Measurements from ENCODE around the gene NMNAT1.

NMNAT1 gene

DNA sequence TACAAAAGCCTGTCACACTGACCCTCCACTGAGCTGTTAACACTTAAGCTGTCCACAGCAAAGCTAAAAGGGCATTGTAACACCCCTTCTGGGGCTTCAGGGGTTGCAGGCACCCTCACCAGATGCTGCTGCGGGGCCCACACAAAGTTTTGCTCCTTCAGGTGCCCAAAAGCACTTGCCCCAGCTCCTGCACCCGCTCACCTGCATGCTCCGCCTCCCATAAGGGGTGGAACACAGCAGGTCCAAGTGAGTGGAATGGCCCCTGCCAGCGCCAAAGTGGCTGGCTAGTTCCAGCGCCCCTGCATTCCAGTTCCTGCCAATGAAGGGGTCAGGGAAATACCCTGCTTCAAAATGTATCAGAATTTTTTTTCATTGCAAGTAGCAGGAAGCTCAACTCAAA lies 46.5 kb downstream of the NMNAT1 start:
- Histone ChIP-seq H3K4me3 (no peak overlapping the region), H3K4me1 (peaks cover 0 to 3% (median 0%) of the 10 kb centered on the region in 4 donors), H3K36me3 (peaks cover 0 to 3% (median 0%) of the 10 kb centered on the region in 3 donors), H3K9me3 (no peaks in the 10 kb centered on the region), H3K27me3 (no peaks in the 10 kb centered on the region), H3K27ac (no peak overlapping the region)
- intact Hi-C loops (cut with DNase I; ENCODE audit: low total_unique reads), result no loop called here
- no peak for TF ChIP-seq CTCF (IDR thresholded peaks at IDR 0.05)
- no peak for DNase-seq

DNA sequence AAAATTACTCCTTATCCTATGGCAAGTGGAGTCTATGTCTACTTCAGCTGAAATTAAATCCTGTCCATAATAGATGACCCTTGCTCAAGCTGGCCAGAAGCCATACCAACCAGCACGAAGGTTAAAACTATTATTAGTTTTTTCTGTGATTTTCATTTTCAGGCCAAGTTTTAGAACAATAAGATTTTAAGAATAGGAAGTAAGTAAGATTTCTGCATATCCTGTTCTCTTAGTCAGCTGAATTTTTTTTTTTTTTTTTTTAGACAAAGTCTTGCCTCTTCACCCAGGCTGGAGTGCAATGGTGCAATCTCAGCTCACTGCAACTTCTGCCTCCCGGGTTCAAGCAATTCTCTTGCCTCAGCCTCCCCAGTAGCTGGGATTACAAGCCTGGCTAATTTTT lies 47.7 kb downstream of the NMNAT1 start:
- H3K4me3 ChIP-seq, result no peak overlapping the region
- intact Hi-C loops (cut with DNase I; ENCODE audit: low total_unique reads), result no loop called here

GRCh38 chr1:9992910-9993309 lies 49.6 kb downstream of the NMNAT1 start:
- TF ChIP-seq CTCF (IDR thresholded peaks at IDR 0.05), result no peak
- intact Hi-C loops (cut with DNase I; ENCODE audit: low total_unique reads), result no loop called here
- Histone ChIP-seq H3K4me3 (no peak overlapping the region), H3K27me3 (peaks cover 9 to 14% of the 10 kb centered on the region in 2 donors), H3K4me1 (peaks cover 0 to 15% (median 11%) of the 10 kb centered on the region in 4 donors), H3K9me3 (no peaks in the 10 kb centered on the region), H3K36me3 (no peaks in the 10 kb centered on the region), H3K27ac (no peak overlapping the region)
- no peak for DNase-seq

More for the DNA sequence above, 47.7 kb downstream of the NMNAT1 start:
- peak in 1 of 2 donors; percentile 33 for DNase-seq
- peaks cover 0 to 3% (median 0%) of the 10 kb centered on the region in 3 donors for H3K36me3 ChIP-seq
- H3K4me1 ChIP-seq, result peaks cover 0 to 3% (median 0%) of the 10 kb centered on the region in 4 donors
- H3K27ac ChIP-seq, result no peak overlapping the region
- no peaks in the 10 kb centered on the region for H3K27me3 ChIP-seq
- no peak for TF ChIP-seq CTCF (IDR thresholded peaks at IDR 0.05)
- H3K9me3 ChIP-seq, result no peaks in the 10 kb centered on the region

- no peak for DNase-seq
- Histone ChIP-seq H3K27ac (no peak overlapping the region), H3K27me3 (peaks cover 9 to 20% of the 10 kb centered on the region in 2 donors), H3K9me3 (no peaks in the 10 kb centered on the region), H3K36me3 (no peaks in the 10 kb centered on the region), H3K4me3 (no peak overlapping the region), H3K4me1 (peaks cover 0 to 17% (median 13%) of the 10 kb centered on the region in 4 donors)
- intact Hi-C loops (cut with DNase I; ENCODE audit: low total_unique reads), result no loop called here
- TF ChIP-seq CTCF (IDR thresholded peaks at IDR 0.05), result no peak
Measured at GRCh38 chr1:9993561-9994075, 50.3 kb downstream of the NMNAT1 start.

DNA sequence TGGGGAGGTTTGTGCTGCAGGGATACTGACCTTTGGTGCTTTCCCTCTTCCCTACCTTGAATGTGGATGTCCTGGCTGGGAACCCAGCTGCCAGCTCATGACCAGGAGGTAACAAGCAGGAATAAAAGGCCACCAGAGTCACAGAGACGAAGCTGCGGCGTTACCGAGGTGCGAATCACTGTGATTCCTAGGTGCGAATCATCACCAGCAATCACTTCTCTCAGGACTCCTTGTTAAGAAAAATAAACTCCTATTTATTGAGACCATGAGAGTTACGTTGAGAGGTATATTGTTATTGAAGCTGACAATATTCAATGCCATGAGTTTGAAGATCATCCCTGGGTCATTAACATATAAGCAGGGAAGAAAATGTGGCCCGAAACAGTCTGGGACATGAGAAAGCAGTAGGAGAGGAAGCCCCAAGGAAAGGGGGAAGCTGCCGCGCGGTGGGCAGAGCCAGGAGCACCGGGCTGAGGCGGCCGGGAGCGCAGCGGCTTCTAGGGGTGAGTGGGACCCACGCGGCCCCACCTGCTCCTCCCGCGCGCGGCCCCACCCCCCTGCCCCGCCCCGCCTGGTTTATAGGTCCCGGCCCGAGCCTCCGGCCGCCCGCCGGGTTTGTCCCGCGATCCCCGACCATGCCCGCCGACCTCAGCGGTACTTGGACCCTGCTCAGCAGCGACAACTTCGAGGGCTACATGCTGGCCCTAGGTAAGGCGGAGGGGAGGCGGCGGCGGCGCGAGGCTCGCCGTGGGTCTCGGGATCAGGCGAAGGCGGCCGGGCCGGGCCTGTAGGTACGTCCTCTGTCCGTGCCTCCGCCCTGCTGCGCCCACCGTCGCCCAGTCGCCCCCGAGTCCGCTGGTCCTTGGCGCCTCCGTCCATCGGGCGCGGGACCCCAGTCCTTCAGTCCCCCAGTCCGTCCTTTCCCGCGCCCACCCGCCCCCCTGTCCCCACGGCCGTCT lies 53.6 kb downstream of the NMNAT1 start, which contains the start of gene RBP7:
TSS of gene RBP7 (plus strand) at position 605 of the 959 bp plus-strand sequence. CDS start at position 636, 31 bp downstream.
- Histone ChIP-seq H3K27ac (no peak within 1 kb of the TSS), H3K9me3 (no peaks in the 10 kb centered on the region), H3K4me1 (peaks cover 0 to 16% (median 13%) of the 10 kb centered on the region in 4 donors), H3K4me3 (peak within 1 kb of the TSS; percentile 47 to 54), H3K27me3 (peaks cover 9 to 27% of the 10 kb centered on the region in 2 donors), H3K36me3 (no peaks in the 10 kb centered on the region)
- no peak for TF ChIP-seq CTCF (IDR thresholded peaks at IDR 0.05)
- peak; percentile 26 to 66 for DNase-seq
- intact Hi-C loops (cut with DNase I; ENCODE audit: low total_unique reads), result no loop called here

Measured in tibial artery (tissue), 4 donors.